GM12892 (cell line): ENCODE results near the gene GRIN1.

Experiments used
- DNase-seq: peaks from one replicate; pipeline ENCODE4 v3.0.0; 2011; ENCODE audit not compliant: insufficient read length
- FAIRE-seq: peaks from 2 replicates; lab custom pipeline; 2011; peaks lifted over from hg19 to GRCh38; lab: Jason Lieb, UNC
- POLR2A ChIP-seq: IDR thresholded peaks from 2 replicates; pipeline ENCODE4 v1.6.1; 2011; ENCODE audit warnings: low read depth, low read length, control low read depth
- POLR2AphosphoS5 ChIP-seq: IDR thresholded peaks from 2 replicates; pipeline ENCODE4 v1.6.1; 2011; ENCODE audit warnings: low read depth, low read length, control low read depth
- TAF1 ChIP-seq: IDR thresholded peaks from 2 replicates; pipeline ENCODE4 v1.6.1; 2011; ENCODE audit warnings: low read depth, mild to moderate bottlenecking, control low read depth, low read length, borderline replicate concordance

GRIN1 gene

DNA sequence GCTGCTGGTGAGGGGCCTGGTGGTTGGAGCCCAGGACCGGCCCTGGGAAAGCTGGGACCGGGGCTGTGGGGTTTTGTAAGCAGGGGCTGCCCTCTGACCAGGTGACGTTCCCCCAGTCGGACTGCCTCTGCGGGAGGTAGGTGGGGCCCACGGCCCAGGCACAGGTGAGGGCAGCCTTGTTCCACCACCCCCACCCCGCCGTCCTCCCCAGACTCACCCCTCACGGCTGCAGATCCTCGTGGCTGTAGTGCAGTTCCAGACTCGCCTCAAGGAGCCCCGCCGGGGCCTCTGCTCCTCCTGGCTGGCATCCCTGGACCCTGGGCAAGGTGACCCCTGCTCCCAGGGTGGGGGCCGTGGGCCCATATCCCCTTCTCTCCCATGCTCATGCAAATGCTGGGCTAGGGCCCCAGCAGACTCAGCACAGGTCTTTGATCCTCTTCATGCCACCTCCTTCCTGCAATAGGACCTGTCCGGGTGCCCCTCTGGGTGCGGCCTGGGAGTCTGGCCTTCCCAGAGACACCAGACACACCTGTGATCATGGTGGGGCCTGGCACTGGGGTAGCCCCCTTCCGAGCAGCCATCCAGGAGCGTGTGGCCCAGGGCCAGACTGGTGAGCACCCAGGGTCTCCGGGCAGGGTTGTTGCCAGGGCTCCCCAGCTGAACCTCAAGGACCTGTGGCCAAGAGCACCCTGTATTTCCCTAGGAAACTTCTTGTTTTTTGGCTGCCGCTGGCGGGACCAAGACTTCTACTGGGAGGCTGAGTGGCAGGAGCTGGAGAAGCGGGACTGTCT, 76.4 kb downstream of the GRIN1 start:
- FAIRE-seq: no peak

DNA sequence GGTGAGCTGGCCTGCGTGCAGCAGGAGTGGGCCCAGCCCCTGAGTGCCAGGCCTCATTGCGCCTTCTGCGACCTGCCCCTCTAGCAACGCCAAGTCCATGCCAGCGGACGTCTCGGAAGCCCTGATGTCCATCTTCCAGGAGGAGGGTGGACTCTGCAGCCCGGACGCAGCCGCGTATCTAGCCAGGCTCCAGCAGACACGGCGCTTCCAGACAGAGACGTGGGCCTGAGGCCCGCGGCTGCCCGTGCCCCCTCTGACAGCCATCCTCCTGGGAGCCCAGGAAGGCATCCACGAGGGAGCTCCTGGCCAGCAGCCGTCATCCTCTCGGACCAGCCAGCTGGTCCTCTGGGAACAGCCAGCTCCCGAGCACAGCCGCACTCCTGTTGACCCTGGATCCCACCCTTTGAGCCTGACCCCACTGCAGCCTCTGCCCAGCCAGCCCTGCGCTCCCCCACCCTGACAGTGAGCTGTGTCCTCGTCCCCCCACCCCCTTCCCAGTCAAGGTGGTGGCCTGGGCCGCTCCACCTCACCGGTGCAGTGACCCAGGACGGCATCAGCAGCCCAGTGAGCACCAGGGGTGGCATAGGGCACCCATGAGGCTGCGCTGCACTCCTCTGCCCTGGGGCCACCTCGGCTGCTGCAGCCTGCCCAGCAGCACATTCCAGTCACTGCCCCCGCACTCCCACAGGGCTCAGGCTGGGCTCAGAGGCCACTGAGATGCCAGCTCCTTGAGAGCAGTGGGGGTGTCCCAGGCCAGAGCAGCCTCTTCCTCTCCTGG, 77.4 kb downstream of the GRIN1 start:
- DNase-seq: no peak
- no peak for FAIRE-seq
- TF ChIP-seq POLR2A (no peak), TAF1 (no peak), POLR2AphosphoS5 (no peak)

More for the DNA sequence above, 76.4 kb downstream of the GRIN1 start:
- DNase-seq: no peak
- TF ChIP-seq POLR2A (no peak), TAF1 (no peak), POLR2AphosphoS5 (no peak)

DNA sequence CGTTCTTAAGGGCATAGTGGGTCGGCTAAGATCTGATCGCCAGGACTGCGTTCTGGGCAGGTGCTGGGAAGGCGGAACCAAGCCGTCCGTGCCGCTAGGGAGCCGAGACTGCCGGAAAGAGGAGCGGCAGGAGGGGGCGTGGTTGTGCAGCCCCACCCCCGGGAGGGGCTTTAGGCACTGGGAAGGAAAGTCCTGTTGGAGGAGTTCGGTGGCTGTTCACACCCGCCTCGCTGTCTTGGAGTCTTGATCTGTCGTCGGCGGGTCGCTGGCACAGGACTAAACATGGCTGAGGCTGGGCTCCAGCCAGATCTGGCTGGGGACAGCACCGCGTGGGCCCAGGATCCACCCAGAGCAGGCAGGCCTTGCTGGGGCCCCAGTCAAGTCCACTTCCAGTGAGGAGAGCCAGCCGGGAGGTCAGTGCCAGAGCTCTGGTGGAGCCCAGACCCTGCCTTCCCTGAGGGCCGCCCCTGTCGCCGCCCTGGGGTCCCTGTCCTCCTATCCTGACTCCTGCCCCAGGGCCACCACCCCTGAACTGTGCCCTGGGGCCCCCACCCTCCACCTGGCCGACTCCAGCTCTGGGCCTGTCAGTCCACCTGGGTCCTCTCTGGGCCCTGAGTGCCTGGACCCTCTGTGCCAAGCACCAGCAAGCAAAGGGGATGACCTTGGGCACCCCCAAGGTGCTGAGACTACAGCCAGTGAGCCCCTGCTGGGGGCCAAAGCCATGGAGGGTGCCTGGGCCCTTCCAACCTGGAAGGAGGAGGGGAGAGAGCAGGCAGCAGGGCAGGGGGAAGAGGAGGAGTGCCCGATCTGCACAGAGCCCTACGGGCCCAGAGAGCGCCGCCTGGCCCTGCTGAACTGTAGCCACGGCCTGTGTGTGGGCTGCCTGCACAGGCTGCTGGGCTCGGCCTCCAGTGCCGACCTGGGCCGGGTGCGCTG, 78.6 kb downstream of the GRIN1 start:
- TF ChIP-seq POLR2AphosphoS5 (no peak), POLR2A (no peak), TAF1 (no peak)
- FAIRE-seq (no peak), DNase-seq (no peak)

DNA sequence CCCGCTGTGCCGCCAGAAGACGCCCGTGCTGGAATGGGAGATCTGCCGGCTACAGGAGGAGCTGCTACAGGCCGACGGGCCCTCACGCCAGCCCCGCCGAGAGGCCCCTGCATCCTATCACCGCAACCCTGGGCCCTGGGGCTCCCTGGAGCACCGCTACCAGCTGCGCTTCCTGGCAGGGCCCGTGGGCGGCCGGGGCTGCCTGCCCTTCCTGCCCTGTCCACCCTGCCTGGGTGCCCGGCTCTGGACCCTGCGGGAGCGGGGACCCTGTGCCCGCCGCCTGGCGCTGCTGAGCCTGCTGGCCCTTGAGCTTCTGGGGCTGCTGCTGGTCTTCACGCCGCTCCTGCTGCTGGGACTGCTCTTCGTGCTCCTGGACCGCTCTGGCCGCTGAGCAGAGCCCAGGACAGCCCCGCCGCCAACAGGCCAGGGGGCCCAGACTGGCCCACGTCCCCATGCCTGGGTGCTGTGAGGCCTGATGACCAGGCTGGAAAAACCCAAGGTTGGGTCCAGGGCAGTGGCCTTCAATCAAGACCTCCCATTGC, 79.3 kb downstream of the GRIN1 start:
- FAIRE-seq (no peak), DNase-seq (no peak)
- TF ChIP-seq TAF1 (no peak), POLR2AphosphoS5 (no peak), POLR2A (no peak)
